ENCODE data around the gene PRKX.

DNA sequence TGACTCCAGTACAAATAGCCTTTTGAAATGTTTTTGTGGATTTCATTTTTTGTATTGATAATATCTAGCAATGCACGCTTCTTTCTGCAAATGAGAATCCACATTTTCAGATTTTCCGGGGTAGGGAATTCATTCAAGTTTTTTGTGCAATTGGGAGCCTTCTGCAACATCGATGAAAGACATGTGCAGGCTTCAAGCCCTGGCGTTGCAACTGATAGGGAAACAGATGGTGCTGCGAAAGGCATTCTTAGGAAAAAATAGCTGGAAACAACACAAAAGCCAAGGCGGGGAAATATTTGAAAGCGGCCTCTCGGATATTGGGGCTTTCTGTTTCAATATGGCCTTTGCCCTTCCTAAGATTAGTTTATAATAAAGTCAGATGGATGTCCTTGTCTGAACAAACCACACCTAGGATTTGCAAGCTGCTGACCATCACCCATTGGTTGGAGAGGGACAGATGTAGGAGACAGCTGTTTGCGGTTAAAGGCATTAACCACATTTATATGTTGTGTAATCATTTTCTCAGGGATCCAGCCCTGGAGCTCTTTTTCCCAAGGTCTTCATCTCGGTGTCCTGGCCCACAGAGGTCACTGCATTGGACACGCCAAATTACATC lies 136.5 kb downstream of the PRKX start:
- TF ChIP-seq CTCF (IDR thresholded peaks at IDR 0.05), result no peak
- TF ChIP-seq POLR2A (IDR thresholded peaks at IDR 0.05), result no peak

All from right lobe of liver (tissue), 4 donors.